ENCODE measurements around the gene TMEM238L. TPM values are rescaled to one million over a fixed set of nuclear protein-coding genes. Genes with fewer than 3 reads are reported as not detected.

TMEM238L gene
- total and polyA plus RNA-seq, 9 of the 15 experiments (the other 6 are each of a cell fraction or from before 2014, with no cell fraction given), result not detected

DNA sequence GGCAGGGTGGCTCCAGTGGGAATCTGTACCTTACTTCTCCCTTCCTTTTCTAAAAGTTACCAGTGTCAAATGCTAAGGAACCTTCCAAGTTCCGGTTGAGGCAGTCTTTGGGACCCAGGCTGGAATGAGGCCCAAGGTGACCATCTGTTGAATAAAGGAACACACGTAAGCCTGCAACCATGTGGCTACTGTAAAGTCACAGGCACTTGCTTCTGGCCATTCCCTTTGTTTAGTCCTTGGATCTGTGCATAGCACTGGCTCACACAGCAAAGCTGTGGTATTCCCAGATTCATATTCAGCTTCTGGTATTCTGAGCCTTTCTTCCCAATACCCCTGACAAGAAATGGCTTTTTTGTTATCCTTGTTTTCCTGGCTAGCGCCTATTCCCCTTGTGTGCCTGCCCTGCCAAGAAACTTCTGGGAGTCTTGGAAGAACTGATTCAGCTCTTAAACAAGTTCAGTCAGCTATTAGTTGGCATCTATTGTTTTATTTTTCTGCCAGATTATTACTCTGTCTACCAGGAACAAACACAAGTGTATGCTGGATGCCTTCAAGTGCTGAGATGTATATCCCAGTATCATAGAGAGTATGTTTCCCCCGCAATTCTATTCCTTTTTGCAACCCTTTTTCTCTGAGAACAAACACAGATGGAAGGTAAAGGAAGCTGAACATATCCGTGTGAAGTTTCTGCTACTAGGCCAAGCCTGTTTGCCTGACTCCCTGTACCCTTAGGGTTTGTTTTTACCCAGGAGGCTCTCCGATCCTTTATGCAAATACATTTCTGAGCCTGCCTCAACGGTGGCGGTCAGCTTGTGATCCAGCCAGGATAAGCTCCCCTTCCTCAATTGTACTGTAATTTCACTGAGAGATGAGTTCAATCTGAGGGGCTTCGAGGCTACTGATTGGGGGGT, 13.2 kb downstream of the TMEM238L start (continued):
- TF ChIP-seq, protein P1, sequence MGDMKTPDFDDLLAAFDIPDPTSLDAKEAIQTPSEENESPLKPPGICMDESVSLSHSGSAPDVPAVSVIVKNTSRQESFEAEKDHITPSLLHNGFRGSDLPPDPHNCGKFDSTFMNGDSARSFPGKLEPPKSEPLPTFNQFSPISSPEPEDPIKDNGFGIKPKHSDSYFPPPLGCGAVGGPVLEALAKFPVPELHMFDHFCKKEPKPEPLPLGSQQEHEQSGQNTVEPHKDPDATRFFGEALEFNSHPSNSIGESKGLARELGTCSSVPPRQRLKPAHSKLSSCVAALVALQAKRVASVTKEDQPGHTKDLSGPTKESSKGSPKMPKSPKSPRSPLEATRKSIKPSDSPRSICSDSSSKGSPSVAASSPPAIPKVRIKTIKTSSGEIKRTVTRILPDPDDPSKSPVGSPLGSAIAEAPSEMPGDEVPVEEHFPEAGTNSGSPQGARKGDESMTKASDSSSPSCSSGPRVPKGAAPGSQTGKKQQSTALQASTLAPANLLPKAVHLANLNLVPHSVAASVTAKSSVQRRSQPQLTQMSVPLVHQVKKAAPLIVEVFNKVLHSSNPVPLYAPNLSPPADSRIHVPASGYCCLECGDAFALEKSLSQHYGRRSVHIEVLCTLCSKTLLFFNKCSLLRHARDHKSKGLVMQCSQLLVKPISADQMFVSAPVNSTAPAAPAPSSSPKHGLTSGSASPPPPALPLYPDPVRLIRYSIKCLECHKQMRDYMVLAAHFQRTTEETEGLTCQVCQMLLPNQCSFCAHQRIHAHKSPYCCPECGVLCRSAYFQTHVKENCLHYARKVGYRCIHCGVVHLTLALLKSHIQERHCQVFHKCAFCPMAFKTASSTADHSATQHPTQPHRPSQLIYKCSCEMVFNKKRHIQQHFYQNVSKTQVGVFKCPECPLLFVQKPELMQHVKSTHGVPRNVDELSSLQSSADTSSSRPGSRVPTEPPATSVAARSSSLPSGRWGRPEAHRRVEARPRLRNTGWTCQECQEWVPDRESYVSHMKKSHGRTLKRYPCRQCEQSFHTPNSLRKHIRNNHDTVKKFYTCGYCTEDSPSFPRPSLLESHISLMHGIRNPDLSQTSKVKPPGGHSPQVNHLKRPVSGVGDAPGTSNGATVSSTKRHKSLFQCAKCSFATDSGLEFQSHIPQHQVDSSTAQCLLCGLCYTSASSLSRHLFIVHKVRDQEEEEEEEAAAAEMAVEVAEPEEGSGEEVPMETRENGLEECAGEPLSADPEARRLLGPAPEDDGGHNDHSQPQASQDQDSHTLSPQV (IDR thresholded peaks at IDR 0.05), result no peak
- TF ChIP-seq NR1H2 (CRISPR knock-in tag; IDR thresholded peaks at IDR 0.05) (no peak), MAX (CRISPR knock-in tag; IDR thresholded peaks at IDR 0.05) (no peak), KDM2B (CRISPR knock-in tag; IDR thresholded peaks at IDR 0.05) (no peak), ZNF586 (CRISPR knock-in tag; conservative IDR thresholded peaks at IDR 0.05) (no peak), ATF1 (CRISPR knock-in tag; IDR thresholded peaks at IDR 0.05) (no peak), ATF1 (tag; IDR thresholded peaks at IDR 0.05) (no peak), DNMT1 (IDR thresholded peaks at IDR 0.05) (no peak), TCF15 (CRISPR knock-in tag; IDR thresholded peaks at IDR 0.05) (no peak), ZC3H4 (CRISPR knock-in tag; IDR thresholded peaks at IDR 0.05; ENCODE audit: borderline replicate concordance) (no peak), SETDB1 (IDR thresholded peaks at IDR 0.05; ENCODE audit: low read length) (no peak), NUFIP1 (IDR thresholded peaks at IDR 0.05; ENCODE audit: partially characterized antibody) (no peak), CBFA2T2 (conservative IDR thresholded peaks at IDR 0.05) (no peak), PHTF2 (CRISPR knock-in tag; IDR thresholded peaks at IDR 0.05) (no peak), ZMIZ1 (IDR thresholded peaks at IDR 0.05; ENCODE audit: low read depth in 2 of 2, low read length in 2 of 2) (peak in 1 of 2 experiments; percentile 77; a peak in 1 of 4 replicates), LCOR (CRISPR knock-in tag; IDR thresholded peaks at IDR 0.05) (no peak), GTF2F1 (IDR thresholded peaks at IDR 0.05; ENCODE audit: low read depth, low read length) (0 out of 2 replicates have a peak, but pooled peaks have one; percentile 75), SNIP1 (IDR thresholded peaks at IDR 0.05; ENCODE audit: low read depth) (no peak), PRMT5 (CRISPR knock-in tag; IDR thresholded peaks at IDR 0.05) (no peak), SMAD1 (IDR thresholded peaks at IDR 0.05; ENCODE audit: low read depth, low read length, partially characterized antibody) (peak; percentile 83), FOXA1 (IDR thresholded peaks at IDR 0.05; ENCODE audit: borderline replicate concordance) (no peak), CHD2 (IDR thresholded peaks at IDR 0.05; ENCODE audit: low read depth, low read length) (no peak)

All from K562 (cell line).